HEK293 (cell line): ENCODE results near the gene CHRNA10.
A peak's percentile ranks its signal among the peaks of the same experiment; 100 is the strongest.

Experiments used
- KLF10 ChIP-seq: fragments of 450-650 bp; IDR thresholded peaks from 2 replicates; pipeline ENCODE4 v1.5.1; 2018; ENCODE audit warnings: missing biosample characterization, mild to moderate bottlenecking, missing genetic modification characterization
- KLF7 ChIP-seq: fragments of 450-650 bp; formaldehyde crosslinking; IDR thresholded peaks from 2 replicates; pipeline ENCODE4 v1.5.1; 2016; ENCODE audit warnings: missing biosample characterization, missing genetic modification characterization, borderline replicate concordance
- MYNN ChIP-seq: fragments of 450-650 bp; formaldehyde crosslinking; IDR thresholded peaks from 2 replicates; pipeline ENCODE4 v1.5.1; 2016; ENCODE audit warnings: missing biosample characterization, missing genetic modification characterization, borderline replicate concordance
- SETDB1 ChIP-seq: IDR thresholded peaks from one replicate; pipeline ENCODE4 v1.6.1; 2017; ENCODE audit warnings: mild to moderate bottlenecking, low read length, moderate library complexity, mixed read lengths; ENCODE audit not compliant: insufficient read length
- SP7 ChIP-seq: fragments of 450-650 bp; formaldehyde crosslinking; IDR thresholded peaks from 2 replicates; pipeline ENCODE4 v1.5.1; 2016; ENCODE audit warnings: missing biosample characterization, missing genetic modification characterization
- ZNF138 ChIP-seq: fragments of 450-650 bp; formaldehyde crosslinking; IDR thresholded peaks from 2 replicates; pipeline ENCODE4 v1.5.1; 2016; ENCODE audit warnings: missing biosample characterization, missing genetic modification characterization, borderline replicate concordance
- ZNF211 ChIP-seq: fragments of 450-650 bp; formaldehyde crosslinking; IDR thresholded peaks from 2 replicates; pipeline ENCODE4 v1.5.1; 2016; ENCODE audit warnings: low read depth, missing biosample characterization, missing genetic modification characterization
- ZNF24 ChIP-seq: fragments of 450-650 bp; formaldehyde crosslinking; IDR thresholded peaks from 2 replicates; pipeline ENCODE4 v1.5.1; 2016; ENCODE audit warnings: missing biosample characterization, missing genetic modification characterization
- ZNF548 ChIP-seq: fragments of 450-650 bp; formaldehyde crosslinking; IDR thresholded peaks from 2 replicates; pipeline ENCODE4 v1.5.1; 2016; ENCODE audit warnings: missing biosample characterization, missing genetic modification characterization
- ZNF596 ChIP-seq: fragments of 450-650 bp; IDR thresholded peaks from 2 replicates; pipeline ENCODE4 v1.5.0; 2018; ENCODE audit warnings: missing biosample characterization, mild to moderate bottlenecking, missing genetic modification characterization, moderate library complexity
- ZNF654 ChIP-seq: fragments of 450-650 bp; formaldehyde crosslinking; IDR thresholded peaks from 2 replicates; pipeline ENCODE4 v1.5.1; 2016; ENCODE audit warnings: low read depth, missing biosample characterization, missing genetic modification characterization
- ZNF660 ChIP-seq: fragments of 450-650 bp; IDR thresholded peaks from 2 replicates; pipeline ENCODE4 v1.5.1; 2018; ENCODE audit warnings: missing biosample characterization, mild to moderate bottlenecking, missing genetic modification characterization
- ZNF76 ChIP-seq: fragments of 450-650 bp; formaldehyde crosslinking; IDR thresholded peaks from 2 replicates; pipeline ENCODE4; 2016; ENCODE audit warnings: low read depth, missing biosample characterization, missing genetic modification characterization, borderline replicate concordance
- ZNF785 ChIP-seq: fragments of 450-650 bp; formaldehyde crosslinking; IDR thresholded peaks from 2 replicates; pipeline ENCODE4 v1.5.1; 2016; ENCODE audit warnings: missing biosample characterization, missing genetic modification characterization
- ZNF792 ChIP-seq: fragments of 450-650 bp; formaldehyde crosslinking; IDR thresholded peaks from 2 replicates; pipeline ENCODE4 v1.5.1; 2016; ENCODE audit warnings: missing biosample characterization, missing genetic modification characterization
- TF ChIP-seq, protein P1 (sequence below): fragments of 450-650 bp; formaldehyde crosslinking; IDR thresholded peaks from 2 replicates; pipeline ENCODE4 v1.5.1; 2016; ENCODE audit warnings: missing biosample characterization, missing genetic modification characterization, borderline replicate concordance
- TF ChIP-seq, protein P2 (sequence below): fragments of 450-650 bp; formaldehyde crosslinking; IDR thresholded peaks from 2 replicates; pipeline ENCODE4 v1.5.1; 2017; ENCODE audit warnings: missing biosample characterization, missing genetic modification characterization
- TF ChIP-seq, protein P3 (sequence below): fragments of 450-650 bp; formaldehyde crosslinking; optimal IDR thresholded peaks from 2 replicates; pipeline ENCODE3; 2016; ENCODE audit warnings: missing biosample characterization, mild to moderate bottlenecking, missing genetic modification characterization
- TF ChIP-seq, protein P4 (sequence below): fragments of 450-650 bp; formaldehyde crosslinking; IDR thresholded peaks from 2 replicates; pipeline ENCODE4 v1.5.1; 2016; ENCODE audit warnings: missing biosample characterization, missing genetic modification characterization
- TF ChIP-seq, protein P5 (sequence below): fragments of 450-650 bp; formaldehyde crosslinking; IDR thresholded peaks from 2 replicates; pipeline ENCODE4 v1.5.1; 2016; ENCODE audit warnings: missing biosample characterization, missing genetic modification characterization
- TF ChIP-seq, protein P6 (sequence below): sonication (generic); formaldehyde crosslinking; IDR thresholded peaks from 2 replicates; pipeline ENCODE4 v1.8.1; 2022; ENCODE audit warnings: mild to moderate bottlenecking, moderate library complexity, missing genetic modification reagents
- TF ChIP-seq, protein P7 (sequence below): fragments of 450-650 bp; formaldehyde crosslinking; IDR thresholded peaks from 2 replicates; pipeline ENCODE4 v1.5.1; 2017; ENCODE audit warnings: missing biosample characterization, mild to moderate bottlenecking, missing genetic modification characterization, moderate library complexity

Gene CHRNA10

DNA sequence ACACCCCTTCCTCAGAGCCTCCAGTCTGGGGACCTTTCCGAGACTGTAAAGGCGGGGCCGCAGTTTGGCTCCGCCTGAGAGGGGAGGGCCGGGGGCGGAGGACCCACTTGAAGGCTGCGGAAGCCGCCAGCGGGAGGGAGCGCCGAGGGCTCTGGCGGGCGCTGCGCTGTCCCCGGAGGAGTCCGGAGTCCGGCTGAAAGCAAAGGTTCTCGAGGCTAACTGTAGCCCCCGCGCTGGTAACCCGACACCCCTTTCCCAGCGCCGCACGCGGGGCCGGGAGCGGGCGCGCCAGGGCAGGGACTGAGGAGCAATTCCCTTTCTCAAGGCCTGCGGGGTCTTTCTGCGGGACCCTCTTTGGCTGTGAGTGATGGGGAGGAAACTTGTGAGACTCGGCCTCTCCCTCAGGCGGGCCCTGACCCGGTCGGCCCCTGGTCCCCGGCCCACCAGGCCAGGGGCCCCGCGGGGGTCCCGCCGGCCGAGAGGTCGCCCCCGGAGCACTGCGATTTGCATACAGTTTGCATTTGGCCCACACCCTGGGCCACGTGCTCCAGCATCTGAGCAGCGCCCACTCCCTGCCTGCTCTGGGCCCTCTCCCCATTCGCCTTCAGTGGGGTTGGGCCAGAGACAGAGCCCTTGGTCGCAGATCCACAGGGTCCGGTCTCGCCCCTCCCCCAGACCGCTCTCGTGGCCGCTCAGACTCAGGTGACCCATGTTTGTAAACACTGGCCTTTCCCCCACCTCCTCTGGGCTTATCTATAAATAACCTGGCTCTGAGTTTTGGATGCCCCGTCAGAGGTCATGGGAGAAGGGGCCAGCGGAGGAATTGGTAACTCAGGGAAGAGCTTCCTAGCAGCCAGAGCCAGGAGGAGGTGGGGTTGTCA, 28.9 kb downstream of the CHRNA10 start (continued):
- TF ChIP-seq ZNF548 (tag by site-specific recombination) (no peak), ZNF660 (tag by site-specific recombination) (no peak), SETDB1 (no peak), ZNF24 (tag by site-specific recombination) (0 out of 2 replicates have a peak, but pooled peaks have one; percentile 17), KLF7 (tag by site-specific recombination) (no peak), ZNF211 (tag by site-specific recombination) (no peak), ZNF138 (no peak), ZNF596 (no peak), SP7 (tag by site-specific recombination) (peak; percentile 44), ZNF792 (0 out of 2 replicates have a peak, but pooled peaks have one; percentile 50), ZNF76 (tag by site-specific recombination) (peak; percentile 66; the same call in 1 of the 2 replicates), MYNN (tag by site-specific recombination) (no peak), KLF10 (tag by site-specific recombination) (peak; percentile 37; the same call in 1 of the 2 replicates), ZNF785 (tag by site-specific recombination) (no peak), ZNF654 (tag by site-specific recombination) (no peak)
- TF ChIP-seq, protein P1, sequence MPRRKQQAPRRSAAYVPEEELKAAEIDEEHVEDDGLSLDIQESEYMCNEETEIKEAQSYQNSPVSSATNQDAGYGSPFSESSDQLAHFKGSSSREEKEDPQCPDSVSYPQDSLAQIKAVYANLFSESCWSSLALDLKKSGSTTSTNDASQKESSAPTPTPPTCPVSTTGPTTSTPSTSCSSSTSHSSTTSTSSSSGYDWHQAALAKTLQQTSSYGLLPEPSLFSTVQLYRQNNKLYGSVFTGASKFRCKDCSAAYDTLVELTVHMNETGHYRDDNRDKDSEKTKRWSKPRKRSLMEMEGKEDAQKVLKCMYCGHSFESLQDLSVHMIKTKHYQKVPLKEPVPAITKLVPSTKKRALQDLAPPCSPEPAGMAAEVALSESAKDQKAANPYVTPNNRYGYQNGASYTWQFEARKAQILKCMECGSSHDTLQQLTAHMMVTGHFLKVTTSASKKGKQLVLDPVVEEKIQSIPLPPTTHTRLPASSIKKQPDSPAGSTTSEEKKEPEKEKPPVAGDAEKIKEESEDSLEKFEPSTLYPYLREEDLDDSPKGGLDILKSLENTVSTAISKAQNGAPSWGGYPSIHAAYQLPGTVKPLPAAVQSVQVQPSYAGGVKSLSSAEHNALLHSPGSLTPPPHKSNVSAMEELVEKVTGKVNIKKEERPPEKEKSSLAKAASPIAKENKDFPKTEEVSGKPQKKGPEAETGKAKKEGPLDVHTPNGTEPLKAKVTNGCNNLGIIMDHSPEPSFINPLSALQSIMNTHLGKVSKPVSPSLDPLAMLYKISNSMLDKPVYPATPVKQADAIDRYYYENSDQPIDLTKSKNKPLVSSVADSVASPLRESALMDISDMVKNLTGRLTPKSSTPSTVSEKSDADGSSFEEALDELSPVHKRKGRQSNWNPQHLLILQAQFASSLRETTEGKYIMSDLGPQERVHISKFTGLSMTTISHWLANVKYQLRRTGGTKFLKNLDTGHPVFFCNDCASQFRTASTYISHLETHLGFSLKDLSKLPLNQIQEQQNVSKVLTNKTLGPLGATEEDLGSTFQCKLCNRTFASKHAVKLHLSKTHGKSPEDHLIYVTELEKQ (tag by site-specific recombination) = no peak
- TF ChIP-seq, protein P2, sequence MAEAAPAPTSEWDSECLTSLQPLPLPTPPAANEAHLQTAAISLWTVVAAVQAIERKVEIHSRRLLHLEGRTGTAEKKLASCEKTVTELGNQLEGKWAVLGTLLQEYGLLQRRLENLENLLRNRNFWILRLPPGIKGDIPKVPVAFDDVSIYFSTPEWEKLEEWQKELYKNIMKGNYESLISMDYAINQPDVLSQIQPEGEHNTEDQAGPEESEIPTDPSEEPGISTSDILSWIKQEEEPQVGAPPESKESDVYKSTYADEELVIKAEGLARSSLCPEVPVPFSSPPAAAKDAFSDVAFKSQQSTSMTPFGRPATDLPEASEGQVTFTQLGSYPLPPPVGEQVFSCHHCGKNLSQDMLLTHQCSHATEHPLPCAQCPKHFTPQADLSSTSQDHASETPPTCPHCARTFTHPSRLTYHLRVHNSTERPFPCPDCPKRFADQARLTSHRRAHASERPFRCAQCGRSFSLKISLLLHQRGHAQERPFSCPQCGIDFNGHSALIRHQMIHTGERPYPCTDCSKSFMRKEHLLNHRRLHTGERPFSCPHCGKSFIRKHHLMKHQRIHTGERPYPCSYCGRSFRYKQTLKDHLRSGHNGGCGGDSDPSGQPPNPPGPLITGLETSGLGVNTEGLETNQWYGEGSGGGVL (tag by site-specific recombination) = peak; percentile 28; the same call in 1 of the 2 replicates
- TF ChIP-seq, protein P3, sequence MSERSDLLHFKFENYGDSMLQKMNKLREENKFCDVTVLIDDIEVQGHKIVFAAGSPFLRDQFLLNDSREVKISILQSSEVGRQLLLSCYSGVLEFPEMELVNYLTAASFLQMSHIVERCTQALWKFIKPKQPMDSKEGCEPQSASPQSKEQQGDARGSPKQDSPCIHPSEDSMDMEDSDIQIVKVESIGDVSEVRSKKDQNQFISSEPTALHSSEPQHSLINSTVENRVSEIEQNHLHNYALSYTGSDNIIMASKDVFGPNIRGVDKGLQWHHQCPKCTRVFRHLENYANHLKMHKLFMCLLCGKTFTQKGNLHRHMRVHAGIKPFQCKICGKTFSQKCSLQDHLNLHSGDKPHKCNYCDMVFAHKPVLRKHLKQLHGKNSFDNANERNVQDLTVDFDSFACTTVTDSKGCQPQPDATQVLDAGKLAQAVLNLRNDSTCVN = peak; percentile 86
- TF ChIP-seq, protein P4, sequence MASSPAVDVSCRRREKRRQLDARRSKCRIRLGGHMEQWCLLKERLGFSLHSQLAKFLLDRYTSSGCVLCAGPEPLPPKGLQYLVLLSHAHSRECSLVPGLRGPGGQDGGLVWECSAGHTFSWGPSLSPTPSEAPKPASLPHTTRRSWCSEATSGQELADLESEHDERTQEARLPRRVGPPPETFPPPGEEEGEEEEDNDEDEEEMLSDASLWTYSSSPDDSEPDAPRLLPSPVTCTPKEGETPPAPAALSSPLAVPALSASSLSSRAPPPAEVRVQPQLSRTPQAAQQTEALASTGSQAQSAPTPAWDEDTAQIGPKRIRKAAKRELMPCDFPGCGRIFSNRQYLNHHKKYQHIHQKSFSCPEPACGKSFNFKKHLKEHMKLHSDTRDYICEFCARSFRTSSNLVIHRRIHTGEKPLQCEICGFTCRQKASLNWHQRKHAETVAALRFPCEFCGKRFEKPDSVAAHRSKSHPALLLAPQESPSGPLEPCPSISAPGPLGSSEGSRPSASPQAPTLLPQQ (tag by site-specific recombination) = peak; percentile 46; the same call in 1 of the 2 replicates
- TF ChIP-seq, protein P5, sequence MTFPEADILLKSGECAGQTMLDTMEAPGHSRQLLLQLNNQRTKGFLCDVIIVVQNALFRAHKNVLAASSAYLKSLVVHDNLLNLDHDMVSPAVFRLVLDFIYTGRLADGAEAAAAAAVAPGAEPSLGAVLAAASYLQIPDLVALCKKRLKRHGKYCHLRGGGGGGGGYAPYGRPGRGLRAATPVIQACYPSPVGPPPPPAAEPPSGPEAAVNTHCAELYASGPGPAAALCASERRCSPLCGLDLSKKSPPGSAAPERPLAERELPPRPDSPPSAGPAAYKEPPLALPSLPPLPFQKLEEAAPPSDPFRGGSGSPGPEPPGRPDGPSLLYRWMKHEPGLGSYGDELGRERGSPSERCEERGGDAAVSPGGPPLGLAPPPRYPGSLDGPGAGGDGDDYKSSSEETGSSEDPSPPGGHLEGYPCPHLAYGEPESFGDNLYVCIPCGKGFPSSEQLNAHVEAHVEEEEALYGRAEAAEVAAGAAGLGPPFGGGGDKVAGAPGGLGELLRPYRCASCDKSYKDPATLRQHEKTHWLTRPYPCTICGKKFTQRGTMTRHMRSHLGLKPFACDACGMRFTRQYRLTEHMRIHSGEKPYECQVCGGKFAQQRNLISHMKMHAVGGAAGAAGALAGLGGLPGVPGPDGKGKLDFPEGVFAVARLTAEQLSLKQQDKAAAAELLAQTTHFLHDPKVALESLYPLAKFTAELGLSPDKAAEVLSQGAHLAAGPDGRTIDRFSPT = no peak
- TF ChIP-seq, protein P6, sequence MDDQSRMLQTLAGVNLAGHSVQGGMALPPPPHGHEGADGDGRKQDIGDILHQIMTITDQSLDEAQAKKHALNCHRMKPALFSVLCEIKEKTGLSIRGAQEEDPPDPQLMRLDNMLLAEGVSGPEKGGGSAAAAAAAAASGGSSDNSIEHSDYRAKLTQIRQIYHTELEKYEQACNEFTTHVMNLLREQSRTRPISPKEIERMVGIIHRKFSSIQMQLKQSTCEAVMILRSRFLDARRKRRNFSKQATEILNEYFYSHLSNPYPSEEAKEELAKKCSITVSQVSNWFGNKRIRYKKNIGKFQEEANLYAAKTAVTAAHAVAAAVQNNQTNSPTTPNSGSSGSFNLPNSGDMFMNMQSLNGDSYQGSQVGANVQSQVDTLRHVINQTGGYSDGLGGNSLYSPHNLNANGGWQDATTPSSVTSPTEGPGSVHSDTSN (CRISPR knock-in tag) = no peak
- TF ChIP-seq, protein P7, sequence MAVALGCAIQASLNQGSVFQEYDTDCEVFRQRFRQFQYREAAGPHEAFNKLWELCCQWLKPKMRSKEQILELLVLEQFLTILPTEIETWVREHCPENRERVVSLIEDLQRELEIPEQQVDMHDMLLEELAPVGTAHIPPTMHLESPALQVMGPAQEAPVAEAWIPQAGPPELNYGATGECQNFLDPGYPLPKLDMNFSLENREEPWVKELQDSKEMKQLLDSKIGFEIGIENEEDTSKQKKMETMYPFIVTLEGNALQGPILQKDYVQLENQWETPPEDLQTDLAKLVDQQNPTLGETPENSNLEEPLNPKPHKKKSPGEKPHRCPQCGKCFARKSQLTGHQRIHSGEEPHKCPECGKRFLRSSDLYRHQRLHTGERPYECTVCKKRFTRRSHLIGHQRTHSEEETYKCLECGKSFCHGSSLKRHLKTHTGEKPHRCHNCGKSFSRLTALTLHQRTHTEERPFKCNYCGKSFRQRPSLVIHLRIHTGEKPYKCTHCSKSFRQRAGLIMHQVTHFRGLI = 0 out of 2 replicates have a peak, but pooled peaks have one; percentile 40
